RCC 7860 (cell line): ENCODE data around the gene SLFN12.
A peak's percentile ranks its signal among the peaks of the same experiment; 100 is the strongest.
"Not testable (repeated sequence)": the region's sequence is repeated elsewhere in the genome, so short reads cannot be mapped to it uniquely, and the experiment has no call there.

ENCODE experiments used
- DNase-seq: peaks from one replicate; pipeline ENCODE4 v3.0.0-alpha.2; 2015; ENCODE audit warnings: low spot score
- FAIRE-seq: peaks from 2 replicates; lab custom pipeline; 2012; peaks lifted over from hg19 to GRCh38; lab: Jason Lieb, UNC

Gene SLFN12

DNA sequence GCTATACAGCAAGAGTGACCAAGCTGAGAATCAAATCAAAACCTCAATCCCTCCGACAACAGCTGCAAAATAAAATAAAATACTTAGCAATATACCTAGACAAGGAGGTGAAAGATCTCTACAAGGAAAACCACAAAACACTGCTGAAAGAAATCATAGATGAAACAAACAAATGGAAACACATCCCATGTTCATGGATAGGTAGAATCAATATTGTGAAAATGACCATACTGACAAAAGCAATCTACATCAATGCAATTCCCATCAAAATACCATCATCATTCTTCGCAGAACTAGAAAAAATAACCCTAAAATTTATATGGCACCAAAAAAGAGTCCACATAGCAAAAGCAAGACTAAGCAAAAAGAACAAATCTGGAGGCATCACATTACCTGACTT is 17.6 kb downstream of the SLFN12 start:
- DNase-seq, FAIRE-seq: not testable (repeated sequence)

DNA sequence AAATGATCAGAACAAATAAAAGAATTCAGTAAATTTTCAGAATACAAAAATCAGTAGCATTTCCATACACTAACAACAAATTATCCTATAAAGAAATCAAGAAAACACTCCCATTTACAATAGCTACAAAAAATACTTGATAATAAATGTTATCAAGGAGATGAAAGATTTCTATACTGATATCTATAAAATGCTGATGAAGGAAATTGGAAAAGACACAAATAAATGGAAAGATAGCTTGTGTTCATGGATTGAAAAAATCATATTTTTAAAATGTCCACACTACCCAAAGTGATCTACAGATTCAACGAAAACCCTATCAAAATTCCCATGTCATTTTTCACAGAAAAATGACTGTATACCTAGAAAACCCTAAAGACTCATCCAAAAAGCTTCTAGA is 18.1 kb downstream of the SLFN12 start:
- no peak for FAIRE-seq
- DNase-seq, result no peak

DNA sequence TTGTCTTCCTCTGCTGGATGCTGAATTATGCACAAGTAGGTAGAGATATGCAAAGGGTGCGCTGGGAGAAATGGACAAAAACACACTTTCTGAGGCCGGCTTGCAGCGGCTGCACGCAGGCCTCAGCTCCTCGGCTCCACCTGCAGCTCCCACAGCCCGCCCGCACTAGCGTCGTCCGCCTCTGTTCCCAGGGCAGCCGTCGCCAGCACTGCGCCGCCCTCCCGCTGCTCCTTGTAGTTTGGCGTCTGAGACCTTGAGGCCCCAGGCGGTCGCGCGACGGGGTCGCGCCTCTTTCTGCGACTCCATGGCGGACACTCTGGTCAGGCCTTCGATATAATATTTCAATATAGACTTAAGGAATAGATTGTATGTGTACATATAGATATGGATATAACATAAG is 24.8 kb downstream of the SLFN12 start:
- DNase-seq (no peak), FAIRE-seq (no peak)

DNA sequence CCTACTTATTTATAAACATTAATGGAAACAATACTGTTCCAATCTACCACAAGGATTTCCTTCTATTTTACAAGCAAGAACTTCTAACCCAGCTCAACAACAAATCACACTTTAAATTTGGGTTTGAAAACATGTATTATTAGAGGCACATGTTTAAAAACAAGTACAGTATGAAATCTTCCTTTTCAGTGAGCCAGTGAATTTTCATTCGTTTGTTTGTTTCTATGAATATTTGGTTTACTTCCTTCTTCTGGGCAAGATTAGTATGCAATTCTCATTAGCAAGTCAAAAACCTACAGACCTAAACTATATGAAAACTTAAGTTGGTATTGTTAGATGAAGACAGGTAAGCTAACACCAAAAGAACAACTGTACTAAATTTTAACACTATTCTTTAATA is 25.7 kb downstream of the SLFN12 start:
- FAIRE-seq (no peak), DNase-seq (no peak)

DNA sequence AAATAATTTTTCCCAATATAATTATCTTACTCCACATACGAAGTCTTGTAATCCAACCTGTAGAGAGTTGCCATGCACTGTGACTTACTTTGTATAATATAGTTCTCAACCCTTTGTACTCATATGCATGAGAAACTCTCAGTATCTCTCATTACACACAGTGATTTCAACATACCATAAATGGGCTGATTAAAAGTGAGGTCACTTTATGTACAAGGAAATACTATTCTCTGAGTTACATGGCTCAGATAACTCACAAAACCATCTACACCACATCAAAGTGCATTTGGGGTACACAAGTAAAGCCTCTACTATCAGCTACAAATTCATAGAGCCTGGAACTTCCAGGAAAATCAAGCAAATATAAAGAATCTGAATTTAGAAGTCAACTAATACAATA is 27.9 kb downstream of the SLFN12 start:
- FAIRE-seq (no peak), DNase-seq (no peak)

DNA sequence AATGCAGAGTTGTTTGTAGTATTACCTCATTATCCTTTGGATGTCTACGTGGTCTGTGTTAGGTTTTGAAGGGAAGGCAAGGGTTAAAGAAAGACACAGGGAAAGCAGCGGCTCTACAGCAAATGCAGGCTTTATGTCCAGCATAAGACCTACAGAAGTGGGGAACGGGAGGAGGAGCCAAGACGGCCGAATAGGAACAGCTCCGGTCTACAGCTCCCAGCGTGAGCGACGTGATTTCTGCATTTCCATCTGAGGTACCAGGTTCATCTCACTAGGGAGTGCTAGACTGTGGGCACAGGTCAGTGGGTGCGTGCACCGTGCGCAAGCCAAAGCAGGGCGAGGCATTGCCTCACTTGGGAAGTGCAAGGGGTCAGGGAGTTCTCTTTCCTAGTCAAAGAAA is 38.5 kb downstream of the SLFN12 start:
- not testable (repeated sequence) for FAIRE-seq, DNase-seq

DNA sequence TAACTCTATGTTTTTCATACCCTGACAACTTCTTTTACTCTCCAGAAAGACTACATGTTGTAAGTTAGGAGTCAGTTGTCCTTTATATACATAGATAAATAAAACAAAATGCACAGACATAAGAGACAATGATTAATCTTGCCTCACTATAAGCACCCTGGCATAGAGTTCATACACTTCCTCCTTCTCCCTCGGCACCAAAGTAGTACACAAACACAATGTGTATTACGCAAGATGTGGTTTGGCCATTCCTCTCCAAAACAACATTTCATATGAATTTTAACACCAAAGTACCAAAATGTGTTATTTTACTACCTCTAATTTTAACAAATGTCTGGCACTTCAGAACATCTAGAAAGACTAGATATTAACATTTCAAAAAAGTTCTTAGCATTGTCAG is 41.6 kb downstream of the SLFN12 start:
- DNase-seq (no peak), FAIRE-seq (no peak)

DNA sequence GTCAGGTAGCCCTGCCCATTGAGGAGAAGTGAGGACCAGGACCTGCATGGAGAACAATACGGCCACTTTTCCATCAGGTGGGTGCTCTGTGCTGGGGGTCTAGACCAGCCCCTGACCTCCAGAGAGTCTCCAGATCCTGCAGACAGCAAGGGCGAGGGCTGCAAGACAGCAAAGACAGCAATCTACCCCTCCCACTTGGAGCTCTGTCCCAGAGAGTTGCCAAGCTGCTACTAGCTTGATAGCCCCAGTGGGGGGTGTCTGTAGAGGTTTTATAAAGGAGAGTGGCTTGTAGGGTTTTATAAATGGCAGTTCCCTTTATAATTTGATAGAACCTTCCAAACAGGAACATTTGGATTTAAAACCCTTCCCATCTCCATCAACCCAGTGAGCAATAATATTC is 42.1 kb downstream of the SLFN12 start:
- DNase-seq (no peak), FAIRE-seq (no peak)

DNA sequence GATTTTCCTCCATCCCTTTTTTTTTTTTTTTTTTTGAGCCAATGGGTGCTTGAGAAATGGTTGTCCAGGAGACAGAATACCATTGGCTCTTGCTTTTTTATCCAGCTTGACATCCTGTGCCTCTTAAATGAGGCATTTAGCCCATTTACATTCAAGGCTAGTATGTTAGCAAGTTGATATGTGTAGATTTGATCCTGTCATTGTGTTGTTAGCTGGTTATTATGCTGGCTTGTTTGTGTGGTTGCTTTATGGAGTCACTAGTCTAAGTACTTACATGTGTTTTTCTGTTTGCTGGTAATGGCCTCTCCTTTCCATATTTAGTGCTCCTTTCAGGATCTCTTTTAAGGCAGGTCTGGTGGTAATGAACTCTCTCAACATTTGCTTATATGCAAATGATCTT is 44.8 kb downstream of the SLFN12 start:
- FAIRE-seq (no peak), DNase-seq (no peak)

DNA sequence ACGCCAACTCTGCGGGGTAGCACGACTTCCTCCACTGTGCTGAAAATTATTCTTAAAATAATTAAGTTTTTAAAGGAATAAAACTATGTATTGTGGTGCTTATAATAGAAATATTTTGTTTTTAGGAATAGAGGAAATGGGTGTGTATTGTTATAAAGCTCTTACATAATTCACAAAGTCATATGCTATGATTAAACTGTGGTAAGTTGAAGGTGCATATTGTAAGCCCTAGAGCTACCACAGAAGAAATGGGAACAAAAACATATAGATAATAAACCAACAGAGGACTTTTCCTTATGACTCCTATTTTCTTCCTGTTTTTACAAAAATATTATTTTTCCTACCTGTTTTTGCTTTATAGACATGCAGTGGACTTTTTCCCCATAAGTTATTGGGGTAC is 54.6 kb downstream of the SLFN12 start:
- FAIRE-seq, result no peak

DNA sequence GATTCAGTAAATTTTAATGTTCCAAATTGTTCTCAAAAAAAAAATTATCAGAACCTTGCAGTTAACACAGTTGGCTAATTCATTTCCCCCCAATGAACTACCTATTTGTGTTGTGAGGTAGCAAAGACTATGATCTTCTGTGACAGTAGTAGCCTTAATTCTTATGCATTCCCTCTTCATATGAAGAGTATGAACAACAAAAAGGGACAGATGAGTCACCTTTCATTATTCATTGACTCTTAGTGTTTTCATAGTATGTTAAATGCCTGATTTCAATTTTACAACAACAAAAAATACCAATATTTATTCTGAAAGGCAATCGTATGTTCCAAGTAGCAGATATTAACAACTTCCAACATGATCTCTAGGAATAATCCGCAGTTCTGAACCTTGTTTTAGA is 55.2 kb downstream of the SLFN12 start:
- DNase-seq (no peak), FAIRE-seq (no peak)

More for the DNA sequence above, 54.6 kb downstream of the SLFN12 start:
- DNase-seq, result no peak

DNA sequence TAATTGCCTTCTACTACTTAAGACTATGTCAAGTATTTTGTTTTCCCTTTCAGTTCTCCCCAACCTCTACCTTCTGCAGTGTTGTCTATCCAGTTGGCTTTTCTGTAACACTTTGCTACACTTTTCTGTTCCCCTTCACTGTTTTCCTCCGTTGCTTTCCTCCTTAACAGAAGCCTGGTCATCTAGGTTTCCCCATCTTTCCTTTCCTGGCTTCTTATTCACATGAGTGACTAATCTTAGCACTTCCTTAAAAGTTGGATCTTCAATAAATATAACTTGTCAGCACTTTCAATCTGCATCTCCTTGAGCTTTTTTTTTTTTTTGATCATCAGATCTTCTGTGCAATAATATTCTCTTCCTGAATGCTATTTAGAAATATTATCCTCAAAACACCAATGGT is 56.1 kb downstream of the SLFN12 start:
- FAIRE-seq, result peak; percentile 75
- peak; percentile 15 for DNase-seq

DNA sequence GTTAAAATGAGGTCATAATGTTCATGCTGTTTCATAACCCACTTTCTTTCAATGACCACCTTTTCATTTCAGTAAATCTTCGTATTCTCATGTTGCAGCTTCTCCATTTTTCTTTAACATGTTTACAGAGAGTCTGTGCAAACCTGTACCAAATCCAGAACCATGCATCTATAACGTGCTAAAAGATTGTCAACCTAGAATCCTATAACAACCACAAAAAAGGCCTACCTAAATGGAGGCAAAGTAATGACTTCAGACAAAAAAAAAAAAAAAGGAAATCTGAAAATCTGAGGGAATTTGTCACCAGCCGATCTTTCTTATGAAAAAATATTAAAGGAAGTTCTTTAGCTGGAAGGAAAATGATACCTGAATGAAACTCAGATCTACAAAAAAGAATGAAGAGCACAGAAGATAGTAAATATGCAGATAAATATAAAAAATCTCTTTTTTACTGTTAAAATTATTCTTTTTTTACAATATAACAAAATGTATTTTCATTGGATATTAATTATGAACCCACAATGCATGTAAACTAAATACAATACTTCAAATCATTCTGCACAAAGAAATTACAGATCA is 57.4 kb downstream of the SLFN12 start:
- FAIRE-seq, result no peak
- DNase-seq, result no peak

DNA sequence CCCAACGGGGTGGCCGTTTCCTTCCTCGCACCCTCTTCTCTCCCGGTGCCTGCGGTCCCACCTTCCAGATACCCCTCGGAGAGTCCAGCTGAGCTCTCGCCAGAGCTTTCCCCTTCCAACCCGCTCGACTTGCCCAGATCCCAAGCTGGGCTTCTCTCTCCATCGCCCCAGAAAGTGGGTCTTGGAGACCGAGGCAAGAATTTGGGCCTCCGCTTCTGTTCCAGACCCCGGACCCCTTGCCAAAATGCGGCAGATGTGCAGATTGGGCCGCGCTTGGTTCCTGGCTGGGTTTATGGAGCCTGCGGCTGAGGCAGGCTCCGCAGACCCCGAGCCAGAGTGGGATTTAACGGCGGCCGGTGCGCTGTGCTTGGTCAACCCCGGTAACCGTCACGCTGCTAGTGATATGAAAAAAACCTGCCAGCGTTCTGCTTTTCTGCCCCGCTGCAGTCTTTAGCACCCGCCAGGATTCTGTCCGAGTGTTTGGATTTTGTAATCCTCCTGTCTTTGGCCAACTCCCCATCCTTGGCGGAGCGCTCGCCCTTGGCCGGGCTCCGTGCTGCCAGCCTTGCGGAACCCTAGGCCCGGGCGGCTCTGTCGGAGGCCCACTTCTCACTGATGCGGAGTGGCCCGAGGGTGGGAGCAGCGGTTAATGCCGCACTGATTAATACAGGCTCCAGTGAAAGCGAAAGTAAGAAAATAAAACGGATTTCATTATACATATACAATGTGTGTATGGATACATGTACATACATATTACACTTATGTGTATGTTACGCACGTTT is 58.1 kb downstream of the SLFN12 start:
- DNase-seq (peak; percentile 39), FAIRE-seq (no peak)

DNA sequence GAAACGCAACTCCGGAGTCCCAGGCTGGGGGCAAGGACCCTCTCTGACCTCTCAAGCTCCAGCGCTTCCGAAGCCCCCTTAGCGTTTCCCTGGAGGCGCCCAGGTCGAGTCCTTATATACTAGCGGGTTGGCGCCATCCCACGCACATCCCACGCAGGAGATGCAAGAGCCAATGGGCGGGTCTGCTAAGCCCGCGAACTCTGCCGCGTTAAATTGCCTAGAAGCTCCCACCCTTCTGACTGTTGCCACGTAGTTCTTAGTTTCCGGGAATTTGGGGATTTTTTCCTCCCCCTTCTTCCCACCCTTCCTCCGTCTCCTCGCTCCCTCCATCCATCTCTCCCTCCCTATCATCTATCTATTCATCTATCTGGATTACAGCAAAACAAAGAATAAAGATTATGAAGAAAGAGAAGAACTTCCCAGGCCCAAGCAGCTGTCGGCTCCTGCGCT is 58.7 kb downstream of the SLFN12 start, which contains the start of gene SLFN11:
TSS of gene SLFN11 (minus strand) at position 88 of the 450 bp plus-strand sequence. CDS start 9,814 bp downstream, outside the sequence.
- FAIRE-seq (peak; percentile 89), DNase-seq (peak; percentile 89)

DNA sequence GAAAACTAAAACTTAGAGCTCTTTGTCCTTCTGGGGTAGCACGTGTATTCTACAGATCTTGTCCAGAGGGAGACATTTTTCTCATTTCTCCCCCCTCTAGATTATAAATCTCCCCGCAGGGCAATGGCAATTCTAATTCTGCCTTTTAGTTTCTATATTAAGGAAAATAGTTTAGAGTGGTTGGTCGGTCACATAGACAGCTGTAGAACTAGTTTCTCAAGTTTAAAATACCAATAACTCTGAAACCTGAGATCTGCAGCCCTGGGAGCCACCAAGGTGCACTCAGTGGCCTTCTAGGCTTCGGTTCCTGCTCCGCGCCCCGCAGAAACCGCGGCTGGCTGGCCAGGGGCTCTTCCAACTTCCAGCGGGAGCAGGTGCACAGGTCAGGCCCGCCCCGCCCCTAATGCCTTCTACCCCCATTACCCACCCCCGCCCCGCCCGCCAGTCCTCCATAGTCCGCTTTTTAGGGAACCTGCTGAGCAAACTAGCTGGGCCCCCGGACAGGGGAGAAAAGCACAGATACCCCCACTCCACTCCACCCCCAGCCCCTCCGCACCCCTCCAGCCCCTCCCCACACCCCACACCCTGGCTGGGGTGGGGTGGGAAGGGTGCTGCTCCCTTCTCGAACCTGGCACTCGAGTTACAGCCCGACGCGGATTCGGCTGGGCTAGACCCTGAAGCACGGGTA is 59.3 kb downstream of the SLFN12 start:
- FAIRE-seq, result no peak

DNA sequence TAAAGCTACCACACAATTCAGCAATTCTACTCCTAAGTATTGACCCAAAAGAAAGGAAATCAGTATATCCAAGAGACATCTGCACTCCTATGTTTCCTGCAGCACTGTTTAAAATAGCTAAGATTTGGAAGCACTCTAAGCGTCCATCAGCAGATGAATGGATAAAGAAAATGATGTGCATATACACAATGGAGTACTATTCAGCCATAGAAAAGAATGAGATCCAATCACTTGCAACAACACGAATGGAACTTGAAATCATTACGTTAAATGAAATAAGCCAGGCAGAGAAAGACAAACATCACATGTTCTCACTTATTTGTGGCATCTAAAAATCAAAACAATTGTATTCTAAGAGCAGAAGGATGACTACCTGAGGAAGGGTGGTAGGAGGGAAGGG is 60.4 kb downstream of the SLFN12 start:
- DNase-seq, result no peak
- no peak for FAIRE-seq

More for the DNA sequence above, 59.3 kb downstream of the SLFN12 start:
- no peak for DNase-seq

DNA sequence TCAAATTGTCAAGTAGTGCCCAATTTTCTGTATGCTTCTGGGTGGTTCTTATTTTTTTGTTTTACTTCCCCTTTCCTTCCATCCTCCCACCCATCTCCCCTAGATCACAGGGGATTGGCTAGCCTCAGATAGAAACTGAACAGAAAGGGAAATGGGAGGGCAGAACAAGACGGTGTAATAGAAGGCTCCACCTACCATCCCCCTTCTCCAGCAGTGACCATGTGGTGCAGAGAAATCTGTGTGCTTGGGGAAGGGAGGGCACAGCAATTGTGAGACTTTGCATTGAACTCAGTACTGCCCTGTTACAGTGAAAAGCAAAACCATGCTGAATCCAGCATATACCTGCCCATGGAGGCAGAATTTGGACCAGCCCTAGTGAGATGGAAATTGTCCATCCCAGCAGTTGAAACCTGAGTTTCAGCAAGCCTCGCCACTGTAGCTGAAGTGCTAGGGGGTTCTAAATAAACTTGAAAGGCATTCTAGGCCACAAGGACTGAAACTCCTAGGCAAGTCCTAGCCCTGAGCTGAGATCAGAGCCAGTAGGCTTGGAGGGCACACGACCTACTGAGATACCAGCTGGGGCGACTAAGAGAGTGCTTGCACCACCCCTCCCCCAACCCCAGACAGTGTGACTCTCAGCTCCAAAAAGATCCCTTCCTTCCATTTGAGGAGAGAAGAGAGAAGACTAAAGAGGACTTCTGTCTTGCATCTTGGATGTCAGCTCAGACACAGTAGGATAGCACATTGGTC is 64.0 kb downstream of the SLFN12 start:
- DNase-seq (no peak), FAIRE-seq (no peak)

DNA sequence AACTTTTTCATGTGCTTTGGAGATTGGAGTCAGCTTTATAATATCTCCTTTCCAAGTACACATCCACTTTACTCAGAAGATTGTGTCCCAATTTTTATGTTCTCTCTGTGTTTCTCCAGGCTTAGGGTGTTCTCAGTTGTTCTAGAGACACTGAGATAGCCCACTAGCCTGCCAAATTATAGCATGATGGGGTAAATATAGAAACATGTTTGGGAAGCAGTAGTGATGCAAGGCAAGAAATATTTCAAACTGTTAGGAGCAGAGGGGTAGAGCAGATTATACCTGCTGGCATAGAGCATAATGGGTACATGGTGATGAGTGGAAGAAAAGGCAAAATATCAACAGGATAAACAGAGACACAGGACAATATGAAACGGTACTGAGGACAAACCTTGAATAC is 71.3 kb downstream of the SLFN12 start:
- FAIRE-seq (no peak), DNase-seq (no peak)
